GM21367 (cell line): ENCODE data around the gene GTF3A.

Source experiments
- ATAC-seq: cut with Tn5 transposase; IDR thresholded peaks from one replicate; pipeline ENCODE4 v1.9.1; 2021; ENCODE audit not compliant: unreplicated experiment

The GTF3A gene

DNA sequence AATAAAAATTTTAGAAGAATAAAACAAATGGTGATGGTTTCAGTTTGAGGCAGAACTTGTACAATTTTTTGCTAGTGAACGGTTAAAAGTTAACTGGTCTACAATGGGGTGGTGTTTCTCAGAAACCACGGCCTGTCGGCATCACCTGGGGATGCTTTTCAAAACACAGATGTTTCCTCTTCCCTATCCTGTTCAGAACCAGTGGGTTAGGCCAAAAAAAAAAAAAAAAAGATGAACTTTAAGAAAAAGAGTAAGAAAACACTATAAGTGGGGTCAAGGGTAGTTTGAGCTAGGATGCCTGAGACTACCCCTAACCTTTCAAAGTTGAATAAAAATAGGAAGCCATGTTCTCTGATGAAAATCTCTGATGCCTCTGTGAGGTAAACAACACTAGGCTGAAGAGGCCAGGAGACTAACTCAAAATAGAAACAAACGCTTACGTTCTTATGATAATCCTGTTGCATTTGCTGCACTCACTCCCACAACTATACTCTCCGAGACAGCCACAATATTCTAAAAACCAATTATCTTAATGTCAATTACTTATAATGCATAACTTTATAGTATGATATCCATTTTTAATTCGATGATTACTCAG is 22.7 kb downstream of the GTF3A start:
- ATAC-seq = no peak

- ATAC-seq = no peak
Observed at GRCh38 chr13:27448308-27448707, 23.9 kb downstream of the GTF3A start.

- no peak for ATAC-seq
Observed at GRCh38 chr13:27449081-27449603, 24.7 kb downstream of the GTF3A start.

DNA sequence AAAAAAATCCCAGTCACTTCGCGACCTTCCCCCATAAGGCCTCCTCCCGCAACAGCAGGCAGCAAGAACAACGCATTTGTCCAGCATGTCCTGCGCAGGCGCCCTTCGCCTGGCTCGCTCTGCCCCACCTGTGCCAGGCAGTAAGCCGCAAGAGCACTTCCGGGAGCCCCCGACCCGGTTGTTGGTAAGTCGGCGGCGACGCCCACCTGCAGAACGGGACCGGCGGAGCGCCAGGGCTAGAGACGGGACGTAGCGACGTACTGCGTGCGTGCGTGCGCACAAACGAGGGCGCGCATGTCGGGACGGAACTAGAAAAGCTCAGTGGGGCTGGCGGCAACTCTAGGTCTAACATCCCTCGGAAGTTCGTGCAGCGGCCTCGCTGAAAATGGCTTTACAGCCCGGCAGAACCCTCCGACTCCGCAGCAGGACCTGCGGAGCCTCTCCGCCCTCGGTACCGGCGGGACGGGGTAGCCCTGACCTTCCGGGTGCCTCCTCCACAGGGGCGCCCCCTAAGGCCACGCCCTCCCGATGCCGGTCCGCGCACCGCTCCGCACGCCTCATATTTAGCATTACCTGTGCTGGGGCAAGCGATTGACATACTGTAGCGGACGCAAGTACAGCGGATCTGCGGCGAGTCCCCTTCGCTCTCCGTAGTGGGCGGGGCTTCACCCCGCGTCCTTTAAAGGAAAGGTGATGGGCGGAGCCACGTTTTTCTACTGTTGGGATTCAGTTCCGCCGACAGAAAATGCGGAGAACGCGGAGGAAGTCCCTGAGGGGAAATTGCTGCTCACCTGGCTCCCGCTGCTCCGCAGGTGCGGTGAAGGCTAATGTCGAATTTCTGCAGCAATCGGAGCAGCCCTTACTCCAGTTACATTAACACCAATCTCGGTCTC is 25.8 kb downstream of the GTF3A start, which contains the start of gene MTIF3:
Gene MTIF3, minus strand, starts transcription at position 629 of the 893 bp plus-strand sequence. CDS start 10,116 bp downstream, outside the sequence.
- peak; percentile 77 for ATAC-seq

DNA sequence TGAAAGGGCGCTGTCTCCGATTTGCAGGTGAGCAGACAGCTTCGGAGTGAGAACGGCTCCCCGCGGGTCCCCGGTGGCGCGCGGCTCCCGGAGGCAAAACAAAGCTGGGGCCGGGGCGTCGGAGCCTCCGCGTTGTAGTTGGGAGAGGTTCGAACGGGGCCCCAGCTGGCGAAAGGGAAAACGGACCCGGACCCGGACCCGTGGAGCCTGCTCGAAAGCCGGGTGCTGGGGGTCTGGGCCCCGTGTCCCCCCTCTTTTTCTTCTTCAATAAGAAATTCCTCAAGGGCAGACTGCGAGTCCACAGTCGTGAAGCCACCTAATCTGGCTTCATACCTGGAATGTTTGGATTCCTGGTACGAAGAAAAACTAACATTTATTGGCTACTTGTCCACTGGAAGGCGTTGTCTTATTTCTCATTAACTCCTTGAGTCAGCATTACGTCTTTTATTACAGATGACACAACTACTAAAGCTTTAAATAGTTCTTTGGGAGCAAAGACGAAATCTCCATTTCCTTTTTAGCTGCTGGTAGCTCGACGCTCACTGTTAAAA is 26.6 kb downstream of the GTF3A start:
- ATAC-seq = no peak

DNA sequence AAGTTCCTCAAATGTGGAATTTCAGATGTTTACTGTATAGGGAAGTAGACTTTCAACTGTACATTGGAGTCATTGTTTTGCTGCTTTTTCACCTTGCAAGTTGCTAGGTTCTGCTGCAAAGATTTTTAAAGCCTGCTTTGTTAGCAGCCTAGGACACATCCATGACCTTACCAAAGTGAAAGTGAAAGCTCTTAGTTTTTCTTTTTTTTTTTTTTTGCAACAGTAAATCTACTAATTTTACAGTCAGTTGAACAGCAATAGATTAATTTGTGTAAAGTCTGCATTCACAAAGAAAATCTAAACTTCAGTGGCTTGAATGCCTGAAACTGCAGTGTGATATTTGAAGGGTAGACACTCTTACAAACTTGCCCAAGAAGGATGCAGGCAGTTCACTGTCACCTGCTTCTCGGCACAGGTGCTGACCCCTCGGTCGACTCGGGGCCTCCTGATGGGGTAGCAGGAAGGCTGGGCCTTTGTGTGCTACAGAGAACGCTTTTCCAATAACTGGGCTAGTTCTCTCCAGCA is 31.0 kb downstream of the GTF3A start:
- no peak for ATAC-seq

DNA sequence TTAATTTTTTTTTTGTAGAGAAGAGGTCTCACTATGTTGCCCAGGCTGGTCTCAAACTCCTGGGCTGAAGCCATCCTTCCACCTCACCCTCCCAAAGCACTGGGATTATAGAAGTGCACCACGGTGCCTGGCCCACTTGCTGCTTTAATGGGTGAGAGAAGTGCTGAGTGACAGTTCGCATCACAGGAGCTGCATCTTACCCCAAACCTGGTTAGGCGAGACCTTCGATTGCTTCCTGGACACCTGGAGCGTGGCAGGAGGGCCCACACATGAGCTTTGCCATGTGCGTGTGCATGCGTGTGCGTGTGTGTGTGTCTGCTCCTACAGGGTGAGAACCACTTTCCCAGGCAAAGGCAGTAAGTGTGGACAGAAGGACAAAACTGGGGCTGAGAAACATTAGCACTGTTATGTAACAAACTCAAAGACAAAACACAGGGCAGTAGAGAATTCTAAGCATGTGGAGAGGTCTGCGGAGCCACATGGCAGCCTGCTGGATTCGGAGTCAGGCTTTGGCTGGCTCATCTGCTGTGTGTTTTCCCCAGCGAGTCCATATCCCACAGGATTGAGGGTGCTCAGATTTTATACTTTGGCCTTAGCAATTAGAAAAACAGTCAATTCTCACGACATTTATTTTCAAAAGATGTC is 37.6 kb downstream of the GTF3A start:
- no peak for ATAC-seq

GRCh38 chr13:27463500-27463899 is 39.1 kb downstream of the GTF3A start:
- ATAC-seq = no peak

GRCh38 chr13:27465611-27466010 is 41.2 kb downstream of the GTF3A start:
- no peak for ATAC-seq

- no peak for ATAC-seq
Observed at GRCh38 chr13:27466513-27466912, 42.1 kb downstream of the GTF3A start.

DNA sequence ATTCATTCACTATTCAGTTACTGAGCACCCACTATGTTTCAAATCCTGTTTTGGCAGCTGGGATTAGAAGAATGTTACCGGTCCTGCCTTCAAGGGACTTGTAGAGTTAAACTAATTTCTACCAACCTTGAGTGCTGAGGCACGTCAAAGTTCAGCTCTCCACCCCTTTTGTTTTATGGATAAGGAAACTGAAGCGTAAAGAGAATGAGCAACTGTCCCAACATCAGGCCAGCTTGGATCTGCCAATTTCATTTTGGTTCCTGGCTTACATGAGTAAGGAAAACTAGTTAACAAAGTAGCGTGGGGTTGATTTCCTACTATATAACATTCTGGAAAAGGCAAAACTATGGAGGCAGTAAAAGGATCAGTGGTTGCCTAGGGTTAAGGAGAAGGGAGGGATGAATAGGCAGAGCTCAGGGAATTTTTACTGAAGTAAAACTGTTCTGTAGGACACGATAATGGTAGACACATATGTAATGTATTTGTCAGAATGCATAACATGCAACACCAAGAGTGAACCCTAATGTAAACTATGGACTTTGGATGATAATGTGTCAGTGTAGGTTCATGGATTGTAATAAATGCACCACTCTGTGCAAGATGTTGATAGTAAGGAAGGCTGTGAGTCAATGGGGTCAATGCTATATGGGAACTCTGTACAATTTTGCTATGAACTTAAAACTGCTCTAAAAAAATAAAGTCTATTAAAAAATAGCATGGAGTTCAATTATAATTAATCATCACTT is 45.8 kb downstream of the GTF3A start:
- no peak for ATAC-seq

- no peak for ATAC-seq
Observed at GRCh38 chr13:27472441-27472840, 48.0 kb downstream of the GTF3A start.

DNA sequence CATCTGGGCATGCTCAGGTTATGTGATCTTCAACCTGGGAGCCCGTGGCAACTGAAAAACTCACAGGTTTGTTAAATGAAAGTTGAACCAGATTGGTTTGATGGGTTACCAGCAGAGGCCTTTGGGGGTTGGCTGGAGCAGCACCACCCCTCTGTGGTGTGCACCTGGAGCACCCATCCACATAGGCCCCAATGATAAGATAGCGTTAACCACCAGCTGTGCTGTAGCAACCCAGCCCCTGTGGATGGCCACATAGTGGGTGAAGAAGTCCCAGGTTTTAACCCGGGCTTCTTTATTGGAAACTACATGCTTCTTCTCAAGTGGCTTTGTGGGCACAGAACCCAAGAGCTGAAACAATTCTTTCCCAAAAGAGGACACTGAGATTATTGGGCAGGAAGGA is 48.5 kb downstream of the GTF3A start:
- no peak for ATAC-seq

GRCh38 chr13:27474751-27475268 is 50.4 kb downstream of the GTF3A start:
- no peak for ATAC-seq

DNA sequence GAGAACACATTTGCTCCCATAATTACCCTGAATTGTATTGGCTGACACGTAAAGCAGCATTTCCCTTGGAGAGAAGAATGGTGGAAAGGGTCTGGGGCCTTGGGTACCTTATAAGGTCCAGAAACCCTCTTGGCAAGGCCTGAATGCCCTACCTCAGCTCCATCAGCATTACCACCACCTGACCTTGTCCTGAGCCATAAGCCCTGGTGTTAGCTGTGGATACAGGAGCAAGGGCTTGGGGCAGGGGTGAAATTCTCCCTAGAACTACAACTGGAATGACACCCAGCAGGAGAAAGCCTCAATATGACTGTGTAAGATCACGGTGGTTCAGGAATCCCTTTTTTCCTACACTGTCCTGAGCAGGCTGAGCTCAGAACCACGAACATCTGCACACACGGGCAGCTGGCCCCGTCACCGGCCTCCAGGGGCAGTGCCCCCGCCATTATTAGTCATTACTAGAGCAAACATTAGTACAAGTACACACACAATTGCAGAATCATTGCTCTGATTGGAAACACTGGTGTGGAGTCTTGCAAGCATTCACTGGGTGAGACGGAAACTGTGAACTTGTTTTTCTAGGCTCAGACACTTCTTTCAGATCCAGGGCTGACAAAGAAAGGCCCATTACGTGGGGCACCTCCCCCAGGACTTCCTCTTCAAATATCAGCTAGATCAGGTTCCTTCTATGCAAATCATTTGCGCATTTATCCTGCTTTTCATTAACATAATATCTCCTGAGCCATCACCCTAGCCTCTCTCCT is 52.7 kb downstream of the GTF3A start:
- no peak for ATAC-seq

- ATAC-seq = no peak
Observed at GRCh38 chr13:27481766-27482165, 57.3 kb downstream of the GTF3A start.

- no peak for ATAC-seq
Observed at GRCh38 chr13:27482983-27483382, 58.6 kb downstream of the GTF3A start.

DNA sequence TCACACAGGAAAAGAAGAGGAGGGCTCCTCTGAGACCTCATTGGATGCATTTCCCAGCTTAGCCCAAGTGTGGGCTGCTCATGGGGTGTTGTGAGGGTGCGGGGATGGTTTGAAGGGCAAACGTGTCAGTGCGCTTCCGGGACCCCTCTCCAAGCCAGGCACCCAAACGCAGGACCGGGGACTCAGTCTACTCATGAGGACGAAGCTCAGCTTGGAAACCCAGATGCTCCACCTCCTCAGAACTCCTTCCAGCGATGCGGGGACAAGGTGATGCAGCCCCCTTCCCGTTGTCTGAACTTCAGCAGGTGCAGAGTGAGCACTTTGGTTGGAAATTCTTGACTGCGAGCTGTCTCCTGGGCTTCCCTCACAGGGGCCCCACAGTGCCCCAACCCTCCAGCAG is 59.0 kb downstream of the GTF3A start:
- no peak for ATAC-seq
